Measurements from ENCODE around the gene DNAJB4.
"Not testable (repeated sequence)": the region's sequence is repeated elsewhere in the genome, so short reads cannot be mapped to it uniquely, and the experiment has no call there.

Gene DNAJB4

DNA sequence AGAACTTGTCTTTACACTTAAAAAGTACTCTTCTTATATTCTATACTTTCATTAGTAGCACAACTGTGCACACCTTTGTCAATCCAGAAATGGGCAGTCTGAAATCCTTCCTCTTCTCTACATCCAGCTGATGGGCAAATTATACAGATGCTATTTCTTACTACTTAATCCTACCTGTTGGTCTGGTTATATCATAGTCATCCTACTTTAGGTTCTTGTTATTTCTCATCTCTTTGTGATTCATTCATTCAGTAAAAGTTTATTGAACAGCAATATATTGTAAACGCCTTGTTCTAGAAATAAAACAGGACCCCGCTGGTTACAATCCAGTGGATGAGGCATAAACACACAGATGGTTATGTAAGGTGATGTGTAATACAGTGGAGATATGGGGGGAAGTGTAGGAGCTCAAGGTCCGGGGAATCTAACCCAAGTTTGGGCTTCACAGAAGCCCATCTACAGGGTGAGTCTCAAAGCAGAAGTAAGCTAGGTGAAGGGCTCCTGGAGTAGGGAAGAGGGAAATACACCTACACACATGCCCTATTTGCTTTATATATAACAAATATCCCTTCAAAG, 14.0 kb upstream of the DNAJB4 start:
- DNase-seq = no peak

DNA sequence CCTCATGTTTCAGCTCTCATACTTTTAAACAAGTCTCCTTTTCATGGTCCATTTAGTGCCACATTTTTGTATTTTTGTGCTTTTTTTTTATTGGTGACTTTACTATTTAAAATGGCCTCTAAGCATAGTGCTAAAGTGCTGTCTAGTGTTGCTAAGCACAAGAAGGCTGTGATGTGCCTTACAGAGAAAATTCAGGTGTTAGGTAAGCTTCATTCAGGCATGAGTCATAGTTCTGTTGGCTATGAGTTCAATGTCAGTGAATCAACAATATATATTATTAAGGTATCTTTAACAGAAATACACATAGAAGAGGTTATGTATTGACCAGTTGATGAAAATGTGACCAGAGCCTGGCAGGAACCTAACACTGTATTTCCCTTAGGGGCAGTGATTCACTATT, 13.1 kb upstream of the DNAJB4 start:
- DNase-seq = no peak

DNA sequence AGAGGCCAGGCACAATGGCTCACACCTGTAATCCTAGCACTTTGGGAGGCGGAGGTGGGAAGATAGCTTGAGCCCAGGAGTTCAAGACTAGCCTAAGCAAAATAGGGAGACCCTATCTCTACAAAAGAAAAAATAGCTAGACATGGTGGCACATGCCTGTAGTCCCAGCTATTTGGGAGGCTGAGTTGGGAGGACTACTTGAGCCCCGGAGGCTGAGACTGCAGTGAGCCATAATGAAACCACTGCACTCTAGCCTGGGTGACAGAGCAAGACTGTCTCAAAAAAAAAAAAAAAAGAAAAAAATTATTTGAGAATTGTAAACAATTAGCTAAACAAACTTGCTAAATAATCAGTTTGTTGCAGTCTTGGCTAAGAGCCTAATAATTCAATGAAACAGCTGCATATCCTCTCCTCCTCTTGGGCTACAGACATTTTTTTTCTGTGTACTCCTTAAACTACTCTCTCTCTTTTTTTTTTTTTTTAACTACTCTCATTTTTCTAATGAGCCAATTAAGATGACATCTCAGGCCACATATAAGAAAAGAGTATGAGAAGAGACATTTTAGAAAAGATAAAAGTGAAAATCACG, 10.5 kb upstream of the DNAJB4 start:
- DNase-seq = no peak

DNA sequence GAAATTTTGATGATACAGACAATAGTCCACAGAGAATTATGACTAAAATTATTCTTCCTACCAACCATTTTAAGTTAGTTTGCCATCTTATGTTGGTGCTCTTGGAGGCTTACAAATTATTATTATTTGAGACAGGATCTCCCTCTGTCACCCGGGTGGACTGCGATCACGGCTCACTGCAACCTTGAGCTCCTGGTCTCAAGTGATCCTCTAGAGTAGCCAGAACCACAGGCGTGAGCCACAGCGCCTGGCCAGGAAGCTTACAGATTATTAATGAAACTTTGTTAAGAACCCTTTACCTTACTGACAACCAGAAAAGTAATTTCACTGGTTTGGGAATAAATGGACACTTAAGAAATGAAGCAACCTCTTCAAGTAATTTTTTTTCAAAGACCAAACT, 8.0 kb upstream of the DNAJB4 start:
- DNase-seq = no peak

DNA sequence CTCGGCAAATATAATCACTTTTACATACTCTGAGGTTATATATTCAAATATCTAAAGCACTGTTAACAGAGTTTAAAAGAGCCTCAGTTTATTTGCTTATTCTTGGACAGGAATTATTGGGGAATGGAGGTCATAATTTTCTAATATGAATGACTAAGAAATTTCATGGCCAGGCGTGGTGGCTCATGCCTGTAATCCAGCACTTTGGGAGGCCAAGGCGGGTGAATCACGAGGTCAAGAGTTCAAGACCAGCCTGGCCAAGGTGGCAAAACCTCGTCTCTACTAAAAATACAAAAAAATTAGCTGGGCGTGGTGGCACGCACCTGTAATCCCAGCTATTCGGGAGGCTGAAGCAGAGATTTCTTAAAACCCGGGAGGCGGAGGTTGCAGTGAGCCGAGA, 4.2 kb upstream of the DNAJB4 start:
- not testable (repeated sequence) for DNase-seq

DNA sequence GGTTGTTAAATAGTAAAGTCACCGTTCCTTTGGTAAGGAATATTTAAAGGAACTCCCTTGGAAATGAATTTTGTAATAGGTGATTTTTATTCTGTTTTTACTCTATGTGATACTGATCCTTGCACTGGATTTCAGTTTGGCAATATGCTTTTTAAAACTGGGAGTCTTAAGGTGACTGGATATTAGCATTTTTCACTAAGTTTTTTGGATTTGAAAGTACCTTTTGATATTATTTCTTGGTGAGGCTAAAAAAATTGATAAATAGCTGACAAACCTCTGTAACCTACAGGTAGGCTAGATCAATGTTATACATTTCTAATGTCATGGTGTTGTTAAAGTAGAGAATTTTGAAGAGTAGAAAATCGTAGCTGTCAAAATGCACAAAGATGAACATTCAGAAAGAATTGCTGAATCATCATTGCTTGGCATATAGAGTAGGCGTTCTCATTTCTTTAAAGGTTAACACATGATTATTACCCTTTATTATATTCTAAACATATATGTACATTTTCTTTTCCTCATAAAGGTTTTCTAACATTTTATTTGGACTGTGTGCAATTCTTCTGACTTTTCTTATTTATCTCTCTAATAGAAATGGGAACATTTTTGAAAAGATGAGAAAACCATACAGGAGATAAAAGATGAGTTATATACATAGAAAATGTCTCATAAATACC, 1.5 kb upstream of the DNAJB4 start:
- DNase-seq = no peak

DNA sequence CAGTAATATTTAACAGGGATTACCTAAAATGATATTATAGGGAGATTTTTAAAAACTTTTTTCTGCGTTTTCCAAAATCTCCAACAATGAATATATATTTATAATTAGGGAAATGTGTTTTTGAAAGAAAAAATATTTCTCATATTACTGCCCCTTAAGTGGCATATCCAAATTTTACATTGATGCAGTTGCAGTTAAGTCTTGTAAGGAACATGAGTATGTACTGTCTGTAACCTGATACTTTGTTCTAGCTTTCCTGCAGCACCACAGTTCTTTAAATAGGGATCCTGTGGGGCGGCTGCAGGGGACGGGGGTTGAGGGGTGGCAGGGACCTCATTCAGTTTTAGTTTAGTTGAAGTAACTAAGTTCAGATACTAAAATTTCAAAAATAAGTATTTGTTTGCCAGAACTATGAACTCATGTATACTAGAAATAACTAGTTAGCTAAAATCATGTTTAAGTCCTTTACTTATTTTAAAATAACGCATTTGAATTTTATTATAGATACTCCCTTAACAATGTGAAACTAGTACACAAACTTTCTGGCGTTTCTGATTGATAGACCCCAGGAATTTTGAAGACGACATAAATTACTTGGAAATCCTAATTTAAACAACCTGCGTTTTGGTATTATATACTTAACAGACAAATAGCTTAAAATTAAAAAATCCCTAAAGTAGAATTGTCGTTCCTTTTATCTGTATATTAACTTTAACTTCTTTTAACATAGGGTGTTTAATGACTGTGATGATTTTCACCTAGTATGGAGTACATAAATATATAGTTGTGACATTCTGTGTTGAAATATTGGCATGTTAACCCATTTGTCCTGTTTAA, 639 bp upstream of the DNAJB4 start:
- DNase-seq = peak in 27 of 58 donors; percentile 2 to 45 (median 10)

DNA sequence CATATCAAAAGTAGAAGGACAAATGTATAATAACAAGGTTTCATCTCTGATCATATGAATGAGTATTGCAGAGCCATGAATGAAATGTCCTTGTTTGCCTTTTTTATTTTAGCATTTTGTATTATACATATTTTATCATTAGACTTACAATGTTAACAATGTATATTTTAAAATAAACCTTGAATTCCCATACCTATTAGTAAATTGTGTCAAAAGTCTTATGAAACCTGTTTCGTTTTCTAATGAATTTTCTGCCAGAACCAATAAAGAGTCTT, 646 bp downstream of the DNAJB4 start:
- no peak for DNase-seq

DNA sequence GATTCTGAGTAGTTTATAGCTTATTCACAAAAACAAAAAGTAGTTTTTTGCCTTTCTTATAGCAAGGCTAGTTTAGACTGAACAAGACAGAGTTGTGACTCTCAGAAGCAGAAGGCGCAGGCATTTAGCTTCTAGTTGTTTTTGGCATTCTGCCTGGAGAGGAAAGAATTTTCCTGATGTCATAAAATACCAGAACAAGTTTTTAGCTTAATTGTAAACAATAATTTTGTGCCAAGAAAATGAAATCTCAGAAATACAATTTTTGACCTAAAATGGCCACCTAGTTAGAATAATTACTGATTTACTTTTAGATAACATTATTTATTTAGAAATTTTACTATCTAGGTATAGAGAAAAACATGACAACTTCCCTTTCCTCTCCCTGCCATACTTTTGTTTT, 1.0 kb downstream of the DNAJB4 start:
- peak in 3 of 58 donors; percentile 8 to 52 (median 13) for DNase-seq

DNA sequence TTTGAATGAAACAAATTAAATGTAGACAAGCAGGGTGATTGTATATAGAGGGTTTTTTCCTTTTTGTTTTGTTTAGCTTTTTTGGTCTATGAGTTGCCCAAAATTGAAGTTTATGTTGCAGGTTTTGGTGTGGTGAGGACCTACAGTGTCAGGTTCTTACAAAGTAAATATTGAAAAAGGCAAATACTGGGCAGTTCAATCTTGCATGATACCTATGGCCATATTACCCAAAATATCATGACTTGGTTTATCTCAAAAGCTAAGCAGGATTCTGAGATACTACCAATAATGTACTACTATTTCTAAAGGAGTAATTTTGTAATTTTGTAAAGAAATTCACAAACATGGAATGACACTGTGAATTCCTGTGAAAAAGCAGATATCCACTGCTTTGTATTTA, 1.8 kb downstream of the DNAJB4 start:
- DNase-seq = no peak

DNA sequence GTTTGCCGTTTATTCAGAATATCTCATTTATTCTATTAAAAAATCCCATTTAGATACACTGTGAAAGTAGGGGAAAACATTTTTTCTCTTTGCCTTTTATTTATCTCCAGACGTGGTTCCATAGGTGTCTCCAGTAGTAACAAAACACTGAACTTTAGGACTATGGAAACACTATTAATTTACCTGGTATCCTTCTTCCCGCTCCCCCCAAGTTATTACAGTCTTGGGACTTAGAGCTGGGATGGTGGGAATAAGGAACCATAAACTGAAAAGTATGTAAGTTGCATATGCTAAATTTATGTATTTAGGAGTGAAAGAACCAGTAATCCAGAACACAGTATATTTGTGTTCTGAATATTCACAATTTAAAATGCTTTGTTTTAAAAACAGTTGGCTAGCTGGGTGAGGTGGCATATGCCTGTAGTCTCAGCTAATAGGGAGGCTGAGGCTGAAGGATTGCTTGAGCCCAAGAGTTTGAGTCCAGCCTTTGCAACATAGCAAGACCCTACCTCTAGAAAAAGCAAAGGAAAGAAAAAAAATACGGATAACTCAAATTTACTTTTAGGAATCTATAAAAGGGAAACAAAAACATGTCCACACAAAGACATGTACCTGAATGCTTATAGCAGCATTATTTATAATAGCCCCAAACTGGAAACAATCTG, 3.1 kb downstream of the DNAJB4 start:
- no peak for DNase-seq

DNA sequence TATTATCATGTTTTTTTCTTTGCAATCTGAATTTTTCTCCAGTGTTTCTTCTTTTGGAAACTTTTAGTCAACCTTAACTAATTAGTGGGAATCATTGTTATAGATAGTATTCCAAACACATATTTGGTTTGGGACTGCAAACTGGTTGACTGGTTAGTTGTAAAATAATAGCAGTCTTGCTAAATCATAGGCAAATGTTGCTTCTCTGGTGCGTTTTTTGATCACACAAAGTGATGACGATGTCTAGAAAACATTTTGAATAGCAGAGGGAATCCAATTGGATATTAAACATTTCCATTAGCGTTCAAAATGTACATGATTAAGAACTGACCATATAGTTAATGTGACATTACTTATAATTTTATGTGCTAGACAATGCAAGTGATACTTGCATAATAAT, 4.5 kb downstream of the DNAJB4 start:
- no peak for DNase-seq

DNA sequence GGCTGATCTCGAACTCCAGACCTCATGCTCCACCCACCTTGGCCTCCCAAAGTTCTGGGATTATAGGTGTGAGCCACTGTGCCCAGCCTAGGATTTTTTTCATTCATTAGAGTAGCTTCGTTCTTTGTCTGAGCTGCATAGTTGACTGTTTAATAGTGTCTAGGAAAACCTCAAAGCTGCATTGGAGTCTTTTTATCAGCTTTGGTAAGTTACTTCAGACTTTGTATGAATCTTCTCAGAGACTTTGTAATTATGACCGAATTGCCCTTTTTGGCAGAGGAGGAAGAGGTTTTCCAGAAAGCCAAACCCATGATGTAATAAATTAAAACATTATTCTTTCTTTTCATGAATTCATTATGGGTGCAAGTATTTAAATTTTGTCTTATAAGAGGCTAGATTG, 5.1 kb downstream of the DNAJB4 start:
- DNase-seq = no peak

DNA sequence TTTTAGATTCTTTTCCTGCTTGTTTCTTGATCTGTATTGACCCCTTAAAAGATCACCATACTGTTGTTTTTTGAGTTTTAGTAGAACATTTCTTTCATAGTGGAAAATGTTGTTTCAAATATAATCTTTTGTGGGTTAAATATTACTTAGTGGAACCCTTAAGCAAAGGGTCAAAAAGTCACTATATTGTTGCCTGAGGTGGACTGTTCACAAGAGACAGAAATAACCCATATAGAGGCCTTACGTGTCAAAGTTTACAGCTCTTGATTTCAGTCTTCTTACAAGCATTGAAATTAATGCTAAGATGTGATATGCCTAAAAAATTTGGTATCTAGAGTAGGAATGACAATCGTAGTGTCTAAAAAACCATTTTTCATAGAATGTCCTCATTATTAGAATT, 6.3 kb downstream of the DNAJB4 start:
- DNase-seq = no peak

DNA sequence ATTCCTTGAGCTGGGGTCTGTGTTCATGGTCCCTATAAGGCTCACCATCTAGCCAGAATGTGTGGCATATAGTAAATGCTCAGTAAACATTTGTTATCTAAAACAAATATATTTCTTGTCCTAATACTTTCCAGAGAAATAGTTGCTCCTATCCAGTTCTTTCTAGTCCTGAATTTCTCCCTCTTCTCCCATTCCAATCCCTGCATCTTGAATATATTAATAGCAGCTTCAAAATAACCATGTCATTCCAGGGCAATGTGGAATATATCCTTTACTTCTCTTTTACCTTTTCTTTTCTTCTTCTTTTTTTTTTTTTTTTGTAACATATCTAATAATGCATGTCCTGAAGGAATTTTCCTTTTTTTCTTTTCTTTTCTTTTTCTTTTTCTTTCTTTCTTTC, 10.4 kb downstream of the DNAJB4 start:
- no peak for DNase-seq

DNA sequence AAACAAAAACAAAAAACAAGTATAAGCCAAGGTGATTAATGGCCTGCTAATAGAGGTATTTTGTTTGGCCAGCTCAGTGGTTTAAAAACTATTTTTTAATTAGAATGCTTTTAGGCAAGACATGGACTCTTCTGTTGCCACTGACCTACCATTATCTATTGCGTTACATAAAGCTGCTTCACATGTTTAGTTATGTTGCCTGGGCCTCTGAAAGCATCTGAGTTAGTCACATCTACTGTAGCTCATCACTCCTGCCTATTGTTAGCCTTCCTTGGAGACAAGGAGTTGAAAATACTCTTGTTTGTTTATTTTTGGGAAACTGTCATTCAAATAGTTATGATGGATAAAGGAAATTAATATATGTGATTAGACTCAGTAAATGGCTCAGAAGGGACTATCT, 14.3 kb downstream of the DNAJB4 start:
- no peak for DNase-seq

DNA sequence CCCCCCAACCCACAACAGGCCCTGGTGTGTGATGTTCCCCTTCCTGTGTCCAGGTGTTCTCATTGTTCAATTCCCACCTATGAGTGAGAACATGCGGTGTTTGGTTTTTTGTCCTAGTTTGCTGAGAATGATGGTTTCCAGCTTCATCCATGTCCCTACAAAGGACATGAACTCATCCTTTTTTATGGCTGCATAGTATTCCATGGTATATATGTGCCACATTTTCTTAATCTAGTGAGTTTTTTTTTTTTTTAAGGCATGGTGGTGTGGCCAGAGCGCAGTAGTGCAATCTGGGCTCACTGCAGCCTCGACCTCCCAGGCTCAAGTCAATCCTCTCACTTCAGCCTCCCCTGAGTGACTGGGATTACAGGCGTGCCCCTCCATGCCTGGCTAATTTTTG, 16.4 kb downstream of the DNAJB4 start:
- not testable (repeated sequence) for DNase-seq

DNA sequence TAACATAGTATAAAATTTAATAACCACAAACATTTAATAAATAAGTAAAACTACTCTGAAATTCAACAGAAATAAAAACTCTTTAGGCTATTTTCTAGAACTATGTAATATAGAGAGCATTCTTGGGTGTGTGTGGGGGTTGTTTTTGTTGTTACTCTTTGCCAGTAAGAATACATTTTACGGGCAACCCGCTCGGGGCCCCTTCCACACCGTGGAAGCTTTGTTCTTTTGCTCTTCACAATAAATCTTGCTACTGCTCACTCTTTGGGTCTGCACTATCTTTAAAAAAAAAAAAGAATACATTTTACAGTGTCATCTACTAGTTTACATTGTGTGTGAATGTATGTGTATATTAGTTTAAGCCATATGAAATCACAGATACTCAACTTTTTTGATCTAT, 25.1 kb downstream of the DNAJB4 start:
- DNase-seq = no peak

DNA sequence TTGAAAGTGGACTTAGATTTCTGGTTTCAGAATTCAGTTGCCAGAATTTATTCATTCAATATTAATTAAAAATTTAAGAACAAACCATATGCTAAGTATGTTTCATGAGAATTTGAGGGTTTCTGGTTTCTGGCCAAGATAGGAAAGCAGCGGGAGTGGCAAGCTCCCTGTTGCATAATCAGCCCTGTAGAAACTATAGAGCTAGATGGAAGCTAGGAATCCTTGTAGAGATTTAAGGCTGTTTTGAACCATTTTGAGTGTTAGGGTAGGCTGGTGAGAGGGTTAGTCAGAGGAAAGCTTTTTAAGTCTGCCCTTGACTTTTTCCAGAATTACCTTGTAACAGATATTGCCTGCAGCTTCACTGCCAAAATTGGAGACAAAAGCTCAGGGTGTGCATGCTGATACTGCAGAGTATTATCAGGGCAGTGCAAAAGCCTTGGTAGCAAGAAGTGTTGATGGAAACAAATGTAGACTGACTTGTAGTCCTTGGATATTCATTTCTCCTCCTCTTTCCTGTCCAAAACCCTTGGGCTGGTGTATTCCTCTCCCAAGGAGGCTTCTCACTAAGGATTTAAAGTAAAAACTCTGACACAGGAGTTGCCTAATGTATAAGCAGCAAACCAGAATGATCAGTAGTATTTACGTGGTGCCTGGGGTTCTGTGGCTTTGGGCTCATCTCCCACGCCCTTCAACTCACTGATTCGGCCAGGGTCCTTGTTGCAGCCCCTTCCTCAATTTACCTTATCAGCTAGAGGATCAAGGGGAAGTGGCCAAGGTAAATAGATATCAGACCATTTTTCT, 28.5 kb downstream of the DNAJB4 start:
- no peak for DNase-seq

DNA sequence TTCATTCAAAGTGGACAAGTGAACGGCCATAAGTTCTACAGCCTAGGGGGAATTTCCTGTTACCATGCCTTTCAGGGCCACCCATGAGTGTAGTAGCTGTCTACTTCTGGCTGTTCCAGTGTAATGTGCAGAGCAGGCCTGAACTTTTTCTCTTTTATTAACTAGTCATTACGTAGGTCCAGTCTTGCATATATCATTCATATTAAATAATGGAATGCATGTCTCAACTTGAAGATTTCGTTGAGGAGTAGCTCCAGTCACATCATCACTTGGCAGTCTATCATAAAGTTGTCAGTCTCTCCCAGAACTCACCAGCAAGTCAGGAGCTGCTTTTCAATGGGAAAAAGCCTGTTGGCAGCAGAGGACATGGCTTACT, 29.0 kb downstream of the DNAJB4 start:
- no peak for DNase-seq

DNA sequence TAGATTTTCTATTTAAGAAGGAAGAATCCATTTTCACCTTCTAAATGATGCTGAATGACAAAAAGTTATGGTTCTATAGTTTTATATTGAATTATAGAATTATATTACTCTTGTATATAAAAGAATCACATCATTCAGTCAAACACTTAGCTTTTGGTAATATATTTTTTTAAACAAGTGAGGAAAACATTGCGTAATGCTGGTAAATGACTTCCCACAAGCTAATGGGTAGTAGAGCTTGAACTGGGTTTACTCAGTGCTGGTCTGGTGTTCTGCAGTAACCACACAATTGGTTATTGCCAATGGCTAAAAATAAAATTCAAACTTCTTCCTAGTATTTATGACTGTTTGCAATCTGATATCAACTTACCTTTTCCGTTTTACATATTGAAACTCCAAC, 30.4 kb downstream of the DNAJB4 start:
- DNase-seq = no peak
